Fibroblast of lung (primary cell): Measurements from ENCODE around the gene CDH4. TPM values are rescaled to one million over a fixed set of nuclear protein-coding genes. Genes with fewer than 3 reads are reported as not detected.

Experiments used
- DNase-seq, 2 donors: peaks; one replicate each; pipeline versions ENCODE4 v3.0.0 to v3.0.0-alpha.2; 2010; ENCODE audit warnings: low read depth in 2 of 2
- H2AFZ ChIP-seq: 2 replicates; pipeline ENCODE4 v1.5.1; 2012; ENCODE audit warnings: low read length, control low read depth, inconsistent platforms
- H3K27ac ChIP-seq: 2 replicates; pipeline ENCODE4 v1.5.1; 2011; ENCODE audit warnings: low read length, control low read depth; ENCODE audit not compliant: insufficient read depth
- H3K27me3 ChIP-seq: 2 replicates; pipeline ENCODE4 v1.5.1; 2011; ENCODE audit warnings: mild to moderate bottlenecking, low read length; ENCODE audit not compliant: control insufficient read depth, insufficient read depth
- H3K36me3 ChIP-seq: 2 replicates; pipeline ENCODE4 v1.5.1; 2011; ENCODE audit warnings: low read length; ENCODE audit not compliant: control insufficient read depth, insufficient read depth
- H3K4me1 ChIP-seq: 2 replicates; pipeline ENCODE4 v1.5.1; 2011; ENCODE audit warnings: low read length; ENCODE audit not compliant: control insufficient read depth, insufficient read depth; ENCODE audit errors: extremely low read depth
- H3K4me2 ChIP-seq: 2 replicates; pipeline ENCODE4 v1.5.1; 2011; ENCODE audit warnings: low read length, control low read depth; ENCODE audit not compliant: insufficient read depth; ENCODE audit errors: extremely low read depth
- H3K4me3 ChIP-seq, 4 experiments: fragments of 200-600 bp in 1 of 4; sonication (generic) in 1 of 4; replicated peaks in 1 of 4; 2 replicates each; pipeline ENCODE4 v1.5.1; 2011 to 2016; ENCODE audit warnings: low read length in 4 of 4, low read depth in 3 of 4, mild to moderate bottlenecking in 3 of 4, control low read depth in 2 of 4, inconsistent platforms in 1 of 4, mixed read lengths in 1 of 4; ENCODE audit not compliant: insufficient read depth in 1 of 4; ENCODE audit errors: control extremely low read depth in 1 of 4
- H3K79me2 ChIP-seq: 2 replicates; pipeline ENCODE4 v1.5.1; 2012; ENCODE audit warnings: mild to moderate bottlenecking, low read length, inconsistent platforms; ENCODE audit not compliant: control insufficient read depth, insufficient read depth
- H3K9ac ChIP-seq: 2 replicates; pipeline ENCODE4 v1.5.1; 2011; ENCODE audit warnings: mild to moderate bottlenecking, low read length, control low read depth; ENCODE audit not compliant: insufficient read depth
- H3K9me3 ChIP-seq: 2 replicates; pipeline ENCODE4 v1.5.1; 2012; ENCODE audit warnings: low read depth, low read length; ENCODE audit not compliant: control insufficient read depth, insufficient read depth
- H4K20me1 ChIP-seq: 2 replicates; pipeline ENCODE4 v1.5.1; 2011; ENCODE audit warnings: low read length; ENCODE audit not compliant: control insufficient read depth, insufficient read depth; ENCODE audit errors: extremely low read depth
- CTCF ChIP-seq, 2 donors: IDR thresholded peaks in 1 of 2; conservative IDR thresholded peaks in 1 of 2; 1 replicate in 1 of 2; 2 replicates in 1 of 2; pipeline ENCODE4 v1.5.1; 2011 to 2012; ENCODE audit warnings: low read length in 2 of 2, control low read depth in 1 of 2, inconsistent platforms in 1 of 2, low read depth in 1 of 2, mild to moderate bottlenecking in 1 of 2
- EZH2 ChIP-seq: IDR thresholded peaks from 2 replicates; pipeline ENCODE4 v1.5.1; 2012; ENCODE audit warnings: low read length, control low read depth, mild to moderate bottlenecking; ENCODE audit errors: missing control alignments
- polyA plus RNA-seq, 2 donors: library from polyadenylated mRNA; depleted of rRNA in 1 of 2; stranded (reverse) in 1 of 2; unstranded in 1 of 2; fragments of >200 nt; gene quantifications; 2 replicates each; pipeline ENCODE4 v1.2.1, GENCODE V29; 2011 to 2012; ENCODE audit warnings: missing spikeins in 1 of 2
- total RNA-seq: library from RNA; depleted of rRNA; stranded (reverse); fragments of >200 nt; gene quantifications from 2 replicates; pipeline ENCODE4 v1.2.1, GENCODE V29; 2014

Gene CDH4
- total and polyA plus RNA-seq, 2 donors (not counting 1 experiment from before 2014, with no cell fraction given) = 4.8 to 6.8 TPM

- H3K36me3 ChIP-seq = no peaks in the 10 kb centered on the region
- H3K4me2 ChIP-seq = no peak overlapping the region
- H4K20me1 ChIP-seq = no peaks in the 10 kb centered on the region
- no peaks in the 10 kb centered on the region for H3K27me3 ChIP-seq
- H3K4me1 ChIP-seq = no peaks in the 10 kb centered on the region
- H3K79me2 ChIP-seq = no peaks in the 10 kb centered on the region
- no peak overlapping the region for H2AFZ ChIP-seq
- H3K4me3 ChIP-seq = no peak overlapping the region
- no peak for DNase-seq
- TF ChIP-seq EZH2 (no peak), CTCF (conservative IDR thresholded peaks at IDR 0.05 in 1 of 2, IDR thresholded peaks at IDR 0.05 in 1 of 2; ENCODE audit: low read depth in 1 of 2, low read length in 2 of 2) (no peak)
- no peak overlapping the region for H3K27ac ChIP-seq
- H3K9ac ChIP-seq = no peak overlapping the region
- H3K9me3 ChIP-seq = no peaks in the 10 kb centered on the region
Observed at GRCh38 chr20:61449916-61450315, 197.9 kb downstream of the CDH4 start.

- Histone ChIP-seq H3K36me3 (no peaks in the 10 kb centered on the region), H3K4me1 (no peaks in the 10 kb centered on the region), H2AFZ (no peak overlapping the region), H3K4me3 (no peak overlapping the region), H3K9ac (no peak overlapping the region), H3K9me3 (no peaks in the 10 kb centered on the region), H4K20me1 (no peaks in the 10 kb centered on the region), H3K27ac (no peak overlapping the region), H3K79me2 (no peaks in the 10 kb centered on the region), H3K4me2 (no peak overlapping the region), H3K27me3 (no peaks in the 10 kb centered on the region)
- TF ChIP-seq EZH2 (no peak), CTCF (conservative IDR thresholded peaks at IDR 0.05 in 1 of 2, IDR thresholded peaks at IDR 0.05 in 1 of 2; ENCODE audit: low read depth in 1 of 2, low read length in 2 of 2) (no peak)
- no peak for DNase-seq
Observed at GRCh38 chr20:61450549-61450948, 198.5 kb downstream of the CDH4 start.

- no peaks in the 10 kb centered on the region for H3K27me3 ChIP-seq
- no peaks in the 10 kb centered on the region for H3K79me2 ChIP-seq
- H3K4me2 ChIP-seq = no peak overlapping the region
- TF ChIP-seq EZH2 (no peak), CTCF (conservative IDR thresholded peaks at IDR 0.05 in 1 of 2, IDR thresholded peaks at IDR 0.05 in 1 of 2; ENCODE audit: low read depth in 1 of 2, low read length in 2 of 2) (no peak)
- H2AFZ ChIP-seq = no peak overlapping the region
- H3K9me3 ChIP-seq = no peaks in the 10 kb centered on the region
- H3K36me3 ChIP-seq = no peaks in the 10 kb centered on the region
- no peak overlapping the region for H3K4me3 ChIP-seq
- no peaks in the 10 kb centered on the region for H3K4me1 ChIP-seq
- H4K20me1 ChIP-seq = no peaks in the 10 kb centered on the region
- no peak for DNase-seq
- H3K27ac ChIP-seq = no peak overlapping the region
- no peak overlapping the region for H3K9ac ChIP-seq
Observed at GRCh38 chr20:61451009-61451408, 198.9 kb downstream of the CDH4 start.
